GM19324 (cell line): ENCODE results near the gene GPC3.

ENCODE experiments used
- ATAC-seq: cut with Tn5 transposase; IDR thresholded peaks from one replicate; pipeline ENCODE4 v1.9.1; 2021; ENCODE audit warnings: mild to moderate bottlenecking, moderate library complexity; ENCODE audit not compliant: unreplicated experiment, low FRiP score

The GPC3 gene

GRCh38 chrX:133661962-133662839 lies 323.2 kb downstream of the GPC3 start:
- no peak for ATAC-seq

- ATAC-seq: no peak
These were observed 325.1 kb downstream of the GPC3 start for GRCh38 chrX:133660281-133660680.

DNA sequence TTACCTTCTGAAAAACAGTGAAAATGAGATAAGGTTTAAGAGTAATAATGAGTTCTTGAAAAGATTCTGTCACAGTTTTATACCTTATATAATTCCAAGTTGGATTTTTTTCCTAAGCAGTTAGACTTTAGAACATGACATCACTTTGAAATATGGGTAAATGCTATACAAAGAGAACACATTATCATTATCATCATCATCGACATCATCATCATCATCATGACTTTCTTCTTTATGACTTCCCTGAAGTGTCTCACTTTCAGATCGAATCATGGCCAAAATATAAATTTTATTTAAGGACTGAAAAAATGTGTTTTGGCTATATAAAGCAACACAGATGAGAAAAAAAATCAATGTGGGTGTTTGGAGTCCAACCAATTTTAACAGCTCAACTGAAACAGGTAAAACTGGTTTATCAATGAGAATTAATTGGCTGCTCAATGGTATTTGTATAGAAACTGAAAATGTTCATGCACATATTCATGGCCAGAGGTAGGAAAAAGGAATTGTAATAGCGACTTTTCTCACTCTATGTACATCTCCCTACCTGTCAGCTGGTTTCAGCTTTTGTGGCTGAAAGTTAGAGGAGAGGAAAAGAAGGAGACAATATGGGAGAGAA lies 327.0 kb downstream of the GPC3 start:
- ATAC-seq: no peak

GRCh38 chrX:133655275-133656265 lies 329.8 kb downstream of the GPC3 start:
- no peak for ATAC-seq

GRCh38 chrX:133654811-133655210 lies 330.6 kb downstream of the GPC3 start:
- ATAC-seq: no peak

GRCh38 chrX:133653358-133653757 lies 332.0 kb downstream of the GPC3 start:
- ATAC-seq: no peak

DNA sequence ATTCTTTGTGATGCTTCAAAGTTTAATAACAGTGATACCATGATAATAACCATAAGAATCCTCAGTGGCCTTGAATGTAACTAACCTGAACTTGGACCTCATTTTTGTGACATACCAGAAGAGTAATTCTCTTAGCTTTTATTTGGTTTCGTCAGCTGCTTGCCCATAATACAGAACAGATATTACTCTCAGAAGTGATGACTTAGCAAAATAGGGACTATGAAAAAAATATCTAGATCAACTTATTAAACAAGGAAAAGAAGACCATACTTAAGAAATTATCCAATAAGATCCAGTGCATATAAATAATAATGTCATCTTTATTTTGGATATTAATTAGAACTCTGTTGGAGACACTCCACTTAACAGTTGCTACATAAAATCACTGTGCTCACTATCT lies 333.2 kb downstream of the GPC3 start:
- ATAC-seq: no peak

GRCh38 chrX:133650239-133650638 lies 335.2 kb downstream of the GPC3 start:
- no peak for ATAC-seq

GRCh38 chrX:133649651-133650050 lies 335.7 kb downstream of the GPC3 start:
- ATAC-seq: no peak

DNA sequence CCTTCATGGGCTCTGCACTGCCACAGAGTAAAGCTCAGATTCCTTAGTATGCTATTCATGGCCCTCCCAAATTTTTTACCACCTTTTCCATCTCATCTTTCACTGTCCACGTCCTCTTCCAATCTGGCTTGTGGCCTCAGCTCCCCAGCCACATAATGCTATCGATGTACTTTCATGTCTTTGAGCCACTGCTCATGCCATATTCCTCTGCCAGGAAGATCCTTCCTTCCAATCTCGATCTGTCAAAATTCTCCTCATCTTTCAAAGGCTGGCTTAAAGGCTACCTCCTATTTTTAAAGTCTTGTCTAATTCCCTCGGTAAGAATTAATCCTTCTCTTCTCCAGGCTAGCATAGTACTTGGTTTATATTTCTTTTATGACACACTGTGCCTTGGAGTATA lies 336.8 kb downstream of the GPC3 start:
- ATAC-seq: no peak

DNA sequence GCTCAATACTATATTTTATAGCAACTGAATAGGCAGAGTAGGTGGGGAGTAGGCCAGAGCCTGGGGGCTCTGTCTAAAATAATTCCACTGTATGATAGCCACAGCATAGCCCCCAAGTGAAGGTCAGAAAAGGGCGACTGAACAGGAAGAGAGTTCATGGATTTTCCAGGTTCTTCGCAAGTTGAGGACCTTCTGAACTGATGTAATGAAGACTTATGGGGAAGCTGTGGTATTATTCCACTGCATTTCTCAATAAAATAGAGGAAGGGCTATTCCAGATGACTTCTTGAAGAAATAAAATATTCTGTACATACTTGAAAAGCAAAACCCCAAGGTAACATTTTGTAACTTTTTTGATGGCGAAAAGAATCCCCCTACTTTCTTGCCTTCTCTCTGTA lies 338.7 kb downstream of the GPC3 start:
- ATAC-seq: no peak

- no peak for ATAC-seq
These were observed 339.2 kb downstream of the GPC3 start for GRCh38 chrX:133645977-133646718.

- ATAC-seq: no peak
These were observed 340.1 kb downstream of the GPC3 start for GRCh38 chrX:133645256-133645655.

DNA sequence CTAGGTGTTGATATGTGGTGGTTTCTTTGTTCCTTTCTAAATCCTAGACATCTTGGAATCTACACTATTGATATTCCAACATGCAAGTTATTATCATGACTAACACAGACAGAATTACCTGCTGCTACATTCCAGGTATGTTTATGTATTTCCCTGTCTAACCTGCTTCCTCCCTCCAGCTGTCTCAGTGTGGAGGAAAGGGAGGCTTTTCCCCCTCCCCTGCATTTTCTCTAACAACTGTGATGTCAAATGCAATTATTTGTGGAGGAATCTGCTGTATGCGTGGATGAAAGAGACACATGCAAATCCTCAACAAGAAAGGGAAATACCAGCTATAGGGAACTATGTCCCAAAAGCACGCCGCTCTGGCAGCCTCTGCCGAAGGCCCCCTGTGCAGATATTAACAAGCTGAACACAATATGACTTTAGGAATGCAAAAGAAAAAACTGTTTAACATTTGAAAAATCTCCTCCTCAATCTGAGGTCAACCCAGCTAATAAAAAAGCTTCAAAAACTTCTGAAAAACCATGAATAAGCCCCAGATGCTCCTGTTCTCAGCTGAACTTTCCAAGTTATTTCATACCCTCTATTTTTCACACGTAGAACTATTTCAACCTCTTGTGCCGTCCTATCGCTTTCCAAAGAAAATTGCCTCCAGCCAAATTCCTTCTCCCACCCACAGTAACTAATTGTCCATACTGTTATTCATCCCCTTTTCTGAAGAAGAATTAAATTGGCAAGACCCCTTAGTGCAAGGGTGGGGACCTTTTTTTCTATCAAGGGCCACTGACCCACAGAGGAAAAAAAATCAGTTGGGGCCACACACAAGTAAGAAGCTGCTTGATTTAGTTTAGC lies 345.0 kb downstream of the GPC3 start:
- ATAC-seq: no peak

DNA sequence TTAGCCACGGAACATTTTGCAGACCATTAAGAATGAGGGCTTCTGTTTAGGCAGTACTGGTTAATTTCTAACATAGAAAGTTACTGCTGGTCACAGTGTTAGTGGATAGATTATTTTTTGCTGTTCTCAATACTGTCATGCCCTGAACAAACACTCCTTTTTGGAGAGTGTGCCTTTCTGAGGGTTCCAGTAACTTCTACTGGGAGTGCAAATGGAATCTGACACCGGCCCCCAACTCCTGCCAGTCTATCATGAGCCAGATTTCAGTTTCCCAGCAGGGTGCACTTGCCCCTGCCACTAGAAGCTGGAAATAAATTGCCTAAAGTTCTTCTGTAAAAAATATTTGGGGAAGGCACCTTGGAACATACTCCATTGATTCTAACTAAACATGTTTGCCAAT lies 345.7 kb downstream of the GPC3 start:
- no peak for ATAC-seq

GRCh38 chrX:133638285-133638684 lies 347.1 kb downstream of the GPC3 start:
- no peak for ATAC-seq

DNA sequence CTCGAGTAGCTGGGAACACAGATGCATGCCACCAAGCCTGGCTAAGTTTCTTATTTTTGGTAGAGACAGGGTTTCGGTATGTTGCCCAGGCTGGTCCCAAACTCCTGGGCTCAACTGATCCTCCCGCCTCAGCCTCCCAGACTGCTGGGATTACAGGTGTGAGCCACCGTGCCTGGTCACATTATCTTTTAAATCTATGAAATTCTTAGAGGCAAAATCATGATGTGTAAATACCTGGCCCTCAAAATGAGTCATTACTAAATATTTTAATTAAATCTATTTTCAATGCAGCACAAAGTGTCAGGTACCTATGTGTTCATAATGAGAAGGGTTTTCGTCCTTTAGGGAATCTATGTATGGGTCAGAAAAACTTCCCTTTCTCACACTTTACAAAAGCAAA lies 347.6 kb downstream of the GPC3 start:
- no peak for ATAC-seq

- ATAC-seq: no peak
These were observed 349.4 kb downstream of the GPC3 start for GRCh38 chrX:133636009-133636408.

DNA sequence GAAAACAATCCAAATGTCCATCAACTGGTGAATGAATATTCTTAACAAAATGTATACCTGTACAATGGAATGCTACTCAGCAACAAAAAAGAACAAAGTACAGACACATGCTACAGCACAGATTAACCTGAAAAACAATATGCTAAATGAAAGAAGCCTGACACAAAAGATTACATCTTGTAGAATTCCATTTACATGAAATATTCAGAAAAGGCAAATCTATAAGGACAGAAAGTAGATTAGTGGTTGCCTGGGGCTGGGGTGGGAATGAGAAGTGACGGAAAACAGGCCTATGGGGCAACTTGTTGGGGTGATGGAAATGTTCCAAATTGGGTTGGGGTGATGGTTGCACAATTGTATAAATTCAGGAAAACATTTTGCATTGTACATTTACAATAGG lies 351.0 kb downstream of the GPC3 start:
- no peak for ATAC-seq
